OCI-LY1 (cell line): ENCODE measurements around the gene CDK5R1.
A peak's percentile ranks its signal among the peaks of the same experiment; 100 is the strongest.

Source experiments
- H2AFZ ChIP-seq: fragments of 200-600 bp; sonication (generic), shearing (Covaris generic); 2 replicates; pipeline ENCODE4 v1.6.0; 2014; ENCODE audit warnings: antibody characterized with exemption, mild to moderate bottlenecking, low read length
- H3F3A ChIP-seq: fragments of 200-600 bp; sonication (generic), shearing (Covaris generic); 2 replicates; pipeline ENCODE4 v1.6.0; 2014; ENCODE audit warnings: mild to moderate bottlenecking, antibody characterized with exemption, low read length, moderate library complexity; ENCODE audit not compliant: insufficient read depth
- H3K27ac ChIP-seq: fragments of 200-600 bp; sonication (generic); 2 replicates; pipeline ENCODE4 v1.5.1; 2014; ENCODE audit warnings: low read length, mixed run types, mild to moderate bottlenecking, low read depth; ENCODE audit not compliant: poor library complexity, severe bottlenecking
- H3K27me3 ChIP-seq: fragments of 200-600 bp; sonication (generic); 2 replicates; pipeline ENCODE4 v1.6.0; 2014; ENCODE audit warnings: antibody characterized with exemption, mild to moderate bottlenecking, low read length, moderate library complexity; ENCODE audit not compliant: insufficient read depth
- H3K36me3 ChIP-seq: fragments of 200-600 bp; sonication (generic); 2 replicates; pipeline ENCODE4 v1.6.1; 2014; ENCODE audit warnings: mild to moderate bottlenecking, antibody characterized with exemption, low read length, moderate library complexity, mixed read lengths; ENCODE audit not compliant: insufficient read depth
- H3K4me1 ChIP-seq: fragments of 200-600 bp; sonication (generic); 2 replicates; pipeline ENCODE4 v1.5.1; 2014; ENCODE audit warnings: mild to moderate bottlenecking, low read length, moderate library complexity; ENCODE audit not compliant: insufficient read depth, severe bottlenecking
- H3K4me2 ChIP-seq: fragments of 200-600 bp; sonication (generic), shearing (Covaris generic); 2 replicates; pipeline ENCODE4 v1.6.1; 2014; ENCODE audit warnings: low read length
- H3K4me3 ChIP-seq: fragments of 200-600 bp; sonication (generic); 2 replicates; pipeline ENCODE4 v1.5.1; 2014; ENCODE audit warnings: low read length, low read depth, mild to moderate bottlenecking, mixed read lengths; ENCODE audit not compliant: poor library complexity, severe bottlenecking
- H3K79me2 ChIP-seq: fragments of 200-600 bp; shearing (Covaris generic); 2 replicates; pipeline ENCODE4 v1.6.1; 2016; ENCODE audit warnings: mixed run types, low read length, mixed read lengths; ENCODE audit not compliant: insufficient read depth
- H3K9ac ChIP-seq: fragments of 200-600 bp; sonication (generic), shearing (Covaris generic); 2 replicates; pipeline ENCODE4 v1.6.1; 2014; ENCODE audit warnings: mild to moderate bottlenecking, low read length, mixed read lengths
- H3K9me2 ChIP-seq: fragments of 200-600 bp; sonication (generic), shearing (Covaris generic); 2 replicates; pipeline ENCODE4 v1.6.1; 2014; ENCODE audit warnings: low read depth, mild to moderate bottlenecking, low read length, mixed read lengths
- H3K9me3 ChIP-seq: fragments of 200-600 bp; shearing (Covaris generic); 2 replicates; pipeline ENCODE4 v1.6.1; 2014; ENCODE audit warnings: low read length, mixed read lengths
- H4K20me1 ChIP-seq: fragments of 200-600 bp; sonication (generic), shearing (Covaris generic); 2 replicates; pipeline ENCODE4 v1.6.0; 2016; ENCODE audit warnings: mild to moderate bottlenecking, low read length; ENCODE audit not compliant: insufficient read depth
- CTCF ChIP-seq: fragments of 200-600 bp; sonication (generic), shearing (Covaris generic); IDR thresholded peaks from 2 replicates; pipeline ENCODE4 v1.5.1; 2017; ENCODE audit warnings: mild to moderate bottlenecking, antibody characterized with exemption, low read length, moderate library complexity, mixed read lengths
- EZH2 ChIP-seq: fragments of 200-600 bp; sonication (generic), shearing (Covaris generic); IDR thresholded peaks from 2 replicates; pipeline ENCODE4 v1.8.0; 2017; ENCODE audit warnings: borderline replicate concordance, mixed run types, mild to moderate bottlenecking, antibody characterized with exemption, low read length, moderate library complexity, mixed read lengths

Gene CDK5R1

DNA sequence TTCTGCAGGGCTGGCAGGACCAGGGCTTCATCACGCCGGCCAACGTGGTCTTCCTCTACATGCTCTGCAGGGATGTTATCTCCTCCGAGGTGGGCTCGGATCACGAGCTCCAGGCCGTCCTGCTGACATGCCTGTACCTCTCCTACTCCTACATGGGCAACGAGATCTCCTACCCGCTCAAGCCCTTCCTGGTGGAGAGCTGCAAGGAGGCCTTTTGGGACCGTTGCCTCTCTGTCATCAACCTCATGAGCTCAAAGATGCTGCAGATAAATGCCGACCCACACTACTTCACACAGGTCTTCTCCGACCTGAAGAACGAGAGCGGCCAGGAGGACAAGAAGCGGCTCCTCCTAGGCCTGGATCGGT is 1.4 kb downstream of the CDK5R1 start:
- Histone ChIP-seq H3K4me1 (peaks cover 10% of the 10 kb centered on the region), H2AFZ (no peak overlapping the region), H3K4me3 (peak overlapping the region; percentile 61), H3F3A (no peaks in the 10 kb centered on the region), H3K4me2 (no peak overlapping the region), H3K79me2 (no peaks in the 10 kb centered on the region), H3K27me3 (peaks cover 7% of the 10 kb centered on the region), H3K9me2 (no peaks in the 10 kb centered on the region), H3K9ac (no peak overlapping the region), H4K20me1 (no peaks in the 10 kb centered on the region), H3K9me3 (no peaks in the 10 kb centered on the region), H3K36me3 (no peaks in the 10 kb centered on the region; the same call in 1 of the 2 replicates), H3K27ac (no peak overlapping the region)
- TF ChIP-seq EZH2 (no peak), CTCF (no peak)

DNA sequence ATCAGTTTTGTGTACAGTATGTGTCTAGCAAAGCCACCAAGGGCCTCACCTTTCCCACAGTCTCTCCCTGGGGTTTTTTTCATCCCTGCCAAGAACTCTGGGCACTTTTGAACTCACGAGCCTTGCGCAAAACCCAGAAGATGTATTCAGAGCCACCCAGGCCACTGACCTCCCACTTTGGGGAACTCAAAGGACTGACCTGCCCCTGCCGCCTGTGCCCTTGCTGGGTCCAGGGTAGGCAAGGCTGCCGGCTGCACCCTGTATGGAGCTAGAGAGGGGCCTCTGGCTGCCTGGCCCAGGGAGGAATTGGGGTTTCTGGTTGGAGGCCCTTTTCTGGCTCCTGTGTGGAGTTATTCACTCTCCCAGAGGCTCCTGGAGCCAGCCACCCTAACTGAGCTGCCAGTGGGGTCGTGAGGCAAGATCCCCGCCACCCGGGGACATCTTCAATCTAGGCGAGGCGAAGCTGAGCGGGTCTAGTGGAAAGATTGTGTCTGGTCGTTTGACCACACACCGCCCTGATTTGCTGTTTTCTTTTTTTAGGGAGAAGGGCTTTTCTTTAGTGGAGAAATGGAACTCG is 1.9 kb downstream of the CDK5R1 start:
- Histone ChIP-seq H3F3A (no peaks in the 10 kb centered on the region), H3K36me3 (no peaks in the 10 kb centered on the region; the same call in 1 of the 2 replicates), H3K9me3 (no peaks in the 10 kb centered on the region), H2AFZ (no peak overlapping the region), H3K9ac (no peak overlapping the region), H3K79me2 (no peaks in the 10 kb centered on the region), H3K4me2 (no peak overlapping the region), H4K20me1 (no peaks in the 10 kb centered on the region), H3K9me2 (no peaks in the 10 kb centered on the region), H3K27me3 (peaks cover 7% of the 10 kb centered on the region), H3K4me3 (no peak overlapping the region), H3K4me1 (peaks cover 10% of the 10 kb centered on the region), H3K27ac (no peak overlapping the region)
- TF ChIP-seq CTCF (no peak), EZH2 (no peak)

DNA sequence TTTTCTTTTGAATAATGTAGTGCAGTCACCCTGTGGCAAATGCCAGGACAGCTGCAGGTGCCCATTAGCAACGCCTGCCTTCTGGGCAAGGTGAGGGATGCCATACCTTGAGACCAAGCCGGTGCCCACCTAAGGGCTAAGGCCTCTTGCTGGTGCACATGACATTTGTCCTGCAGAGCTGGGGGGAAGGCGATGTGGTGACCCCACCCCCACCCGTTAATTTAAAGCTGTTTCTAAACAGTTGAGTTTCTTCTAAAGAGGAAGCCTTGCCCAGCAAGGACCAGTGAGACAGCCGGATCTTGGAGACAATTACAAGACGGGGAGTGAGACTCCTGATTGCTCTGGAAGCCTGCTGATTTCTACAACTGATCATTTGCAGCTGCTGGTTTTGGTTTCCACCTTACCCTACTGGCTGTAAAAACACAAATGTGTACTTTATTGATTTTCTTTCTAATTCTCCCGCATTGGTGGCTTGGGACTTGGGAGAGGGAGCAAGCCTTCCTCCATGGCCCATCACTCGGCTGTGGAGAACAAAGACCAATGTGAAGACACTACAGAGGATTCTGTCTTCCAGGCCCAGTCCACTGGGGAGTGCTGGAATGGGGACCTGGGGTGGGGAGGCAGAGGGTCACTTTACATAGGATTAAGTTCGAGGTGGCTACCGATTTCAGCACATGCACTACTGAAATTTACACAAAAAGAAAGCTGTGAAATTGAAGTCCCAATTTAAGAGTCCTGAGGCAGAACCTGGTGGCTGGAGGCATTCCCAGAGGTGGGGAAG is 2.7 kb downstream of the CDK5R1 start:
- Histone ChIP-seq H3K79me2 (no peaks in the 10 kb centered on the region), H2AFZ (no peak overlapping the region), H4K20me1 (no peaks in the 10 kb centered on the region), H3K27me3 (peaks cover 7% of the 10 kb centered on the region), H3K4me3 (no peak overlapping the region), H3K9me3 (no peaks in the 10 kb centered on the region), H3F3A (no peaks in the 10 kb centered on the region), H3K9me2 (no peaks in the 10 kb centered on the region), H3K36me3 (no peaks in the 10 kb centered on the region; the same call in 1 of the 2 replicates), H3K4me1 (peaks cover 10% of the 10 kb centered on the region), H3K4me2 (no peak overlapping the region), H3K9ac (no peak overlapping the region), H3K27ac (no peak overlapping the region)
- TF ChIP-seq CTCF (no peak), EZH2 (no peak)
